ENCODE measurements around the gene PALM. TPM values are rescaled to one million over a fixed set of nuclear protein-coding genes. Genes with fewer than 3 reads are reported as not detected.

The PALM gene
- total and polyA plus RNA-seq, 9 of the 15 experiments (the other 6 are each of a cell fraction or from before 2014, with no cell fraction given), result 0.04 to 6.6 (median 1.7) TPM

- no peak for TF ChIP-seq BDP1 (IDR thresholded peaks at IDR 0.05; ENCODE audit: insufficient read depth, insufficient read length)
- no peak for TF ChIP-seq ZNF764 (CRISPR knock-in tag; IDR thresholded peaks at IDR 0.05; ENCODE audit: low read depth)
These were observed 47.1 kb upstream of the PALM start (continued) for GRCh38 chr19:661427-662196.

GRCh38 chr19:662207-662961 is 46.4 kb upstream of the PALM start:
- in situ Hi-C loops (cut with MboI) (no loop called here), intact Hi-C loops (cut with micrococcal nuclease) (no loop called here)
- Histone ChIP-seq H3K9me1 (ENCODE audit: control insufficient read depth, insufficient read depth, low read length) (peaks cover 14% of the 10 kb centered on the region), H3K27me3 (ENCODE audit: control insufficient read depth in 2 of 2, insufficient read depth in 2 of 2, low read length in 2 of 2) (no peaks in the 10 kb centered on the region), H3K27ac (ENCODE audit: extremely low read depth, low read depth, low read length) (peak overlapping the region; percentile 98), H3K9me3 (replicated peaks; ENCODE audit: control insufficient read depth, insufficient read depth, low read depth, low read length) (peaks cover 9% of the 10 kb centered on the region), H3K79me2 (ENCODE audit: control insufficient read depth, insufficient read depth, low read length) (peaks cover 56% of the 10 kb centered on the region), H4K20me1 (replicated peaks; ENCODE audit: control insufficient read depth, insufficient read depth, low read length) (peaks cover 44% of the 10 kb centered on the region), H3K4me1 (replicated peaks in 1 of 2; ENCODE audit: control insufficient read depth in 2 of 2, insufficient read depth in 2 of 2, low read length in 2 of 2) (peaks cover 21 to 68% of the 10 kb centered on the region in 2 experiments), H3K36me3 (ENCODE audit: control insufficient read depth, insufficient read depth, low read length) (peaks cover 42% of the 10 kb centered on the region; the same call in 2 of the 3 replicates), H2AFZ (ENCODE audit: low read depth, low read length) (0 out of 2 replicates have a peak overlapping the region, but pooled peaks have one; percentile 51), H3K4me3 (peak overlapping the region; percentile 100), H3K4me2 (ENCODE audit: insufficient read depth, low read length) (peak overlapping the region; percentile 88), H3K9ac (ENCODE audit: insufficient read depth in 1 of 2, low read depth in 2 of 2, low read length in 2 of 2) (peak overlapping the region; percentile 97)
- WGBS (ENCODE audit: insufficient coverage, low coverage, missing lambda C conversion rate), result under 1% methylated on average over 72 of the region's 81 CpGs
- ChIA-PET CTCF (ENCODE audit: low intra/inter-chr PET ratio) (no interaction called here), POLR2A (interaction anchor here (0.6 to 1.0 kb wide), 6 partner anchors 8 to 531 kb away, joined by 3 to 5 read pairs (median 4); partner anchors contain the start of gene FSTL3)
- BruUV-seq (replicated peaks), result no TSS peak
- DNase-seq (ENCODE audit: extremely low read depth in 1 of 4, low spot score in 3 of 4), result peak; percentile 60 to 77 (median 66)
- ATAC-seq, result peak; percentile 80
- FAIRE-seq, result peak; percentile 74
- TF ChIP-seq SREBF2 (CRISPR knock-in tag; IDR thresholded peaks at IDR 0.05) (no peak), E2F6 (IDR thresholded peaks at IDR 0.05; ENCODE audit: borderline replicate concordance in 1 of 2, extremely low read depth in 1 of 2, insufficient read depth in 1 of 2, insufficient read length in 1 of 2, low read depth in 1 of 2, low read length in 1 of 2, poor library complexity in 1 of 2, severe bottlenecking in 1 of 2) (peak; percentile 45 to 71), NCOA1 (IDR thresholded peaks at IDR 0.05; ENCODE audit: low read depth) (no peak), UBTF (IDR thresholded peaks at IDR 0.05; ENCODE audit: borderline replicate concordance in 1 of 2, low read depth in 2 of 2, low read length in 2 of 2) (0 out of 4 replicates have a peak, but pooled peaks of 1 of the 2 experiments have one; percentile 47), RB1 (IDR thresholded peaks at IDR 0.05; ENCODE audit: low read depth) (peak; percentile 18; the same call in 1 of the 2 replicates), PTBP1 (IDR thresholded peaks at IDR 0.05; ENCODE audit: low read depth, low read length) (no peak), NR2C1 (IDR thresholded peaks at IDR 0.05) (no peak), NR2C1 (tag; IDR thresholded peaks at IDR 0.05) (no peak), RBM14 (IDR thresholded peaks at IDR 0.05; ENCODE audit: borderline replicate concordance, insufficient read depth, low read depth, low read length) (0 out of 2 replicates have a peak, but pooled peaks have one; percentile 79), NRF1 (conservative IDR thresholded peaks at IDR 0.05 in 1 of 2, IDR thresholded peaks at IDR 0.05 in 1 of 2) (peak in 1 of 2 experiments; percentile 21; a peak in 1 of 4 replicates), CHD1 (IDR thresholded peaks at IDR 0.05; ENCODE audit: low read length) (peak; percentile 96), TGIF2 (CRISPR knock-in tag; IDR thresholded peaks at IDR 0.05) (peak; percentile 74; the same call in 1 of the 2 replicates), FUS (optimal IDR thresholded peaks at IDR 0.05; ENCODE audit: low read depth, low read length) (no peak)

Measured in K562 (cell line).